ENCODE measurements around the gene CLDN6.

DNA sequence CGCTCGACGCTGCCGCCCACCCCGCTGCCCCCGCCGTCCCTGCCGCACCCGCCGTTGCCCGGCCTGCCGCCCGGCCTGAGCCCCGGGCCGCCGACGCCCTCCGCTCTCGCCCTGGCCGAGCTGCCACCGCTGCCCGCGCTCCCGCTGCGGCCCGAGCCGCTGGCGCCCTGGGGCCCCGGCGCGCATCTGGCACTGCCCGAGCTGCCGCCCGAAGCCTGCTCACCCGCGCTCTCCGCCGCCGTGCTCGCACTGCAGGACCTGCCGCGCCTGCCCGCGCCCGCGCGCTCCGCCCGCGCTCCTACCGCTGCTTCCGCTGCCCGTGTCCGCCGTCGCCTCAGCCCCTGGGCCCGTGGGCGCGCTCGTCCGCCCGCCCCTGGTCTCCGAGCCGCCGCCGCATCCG lies 13.7 kb downstream of the CLDN6 start:
- TF ChIP-seq, protein P1, sequence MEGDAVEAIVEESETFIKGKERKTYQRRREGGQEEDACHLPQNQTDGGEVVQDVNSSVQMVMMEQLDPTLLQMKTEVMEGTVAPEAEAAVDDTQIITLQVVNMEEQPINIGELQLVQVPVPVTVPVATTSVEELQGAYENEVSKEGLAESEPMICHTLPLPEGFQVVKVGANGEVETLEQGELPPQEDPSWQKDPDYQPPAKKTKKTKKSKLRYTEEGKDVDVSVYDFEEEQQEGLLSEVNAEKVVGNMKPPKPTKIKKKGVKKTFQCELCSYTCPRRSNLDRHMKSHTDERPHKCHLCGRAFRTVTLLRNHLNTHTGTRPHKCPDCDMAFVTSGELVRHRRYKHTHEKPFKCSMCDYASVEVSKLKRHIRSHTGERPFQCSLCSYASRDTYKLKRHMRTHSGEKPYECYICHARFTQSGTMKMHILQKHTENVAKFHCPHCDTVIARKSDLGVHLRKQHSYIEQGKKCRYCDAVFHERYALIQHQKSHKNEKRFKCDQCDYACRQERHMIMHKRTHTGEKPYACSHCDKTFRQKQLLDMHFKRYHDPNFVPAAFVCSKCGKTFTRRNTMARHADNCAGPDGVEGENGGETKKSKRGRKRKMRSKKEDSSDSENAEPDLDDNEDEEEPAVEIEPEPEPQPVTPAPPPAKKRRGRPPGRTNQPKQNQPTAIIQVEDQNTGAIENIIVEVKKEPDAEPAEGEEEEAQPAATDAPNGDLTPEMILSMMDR (IDR thresholded peaks at IDR 0.05), result no peak
- TF ChIP-seq POLR2A (IDR thresholded peaks at IDR 0.05), result no peak

Measured in thyroid gland (tissue), 4 donors.